Activated CD4-positive, alpha-beta memory T cell treated with anti-CD3 and anti-CD28 coated beads, Interleukin-2, amount 10 ng/mL, durations not matched to agents 7 days and 5 days (primary cell): ENCODE results near the gene MAP3K10. TPM values are rescaled to one million over a fixed set of nuclear protein-coding genes. Genes with fewer than 3 reads are reported as not detected.
"Not testable (repeated sequence)": the region's sequence is repeated elsewhere in the genome, so short reads cannot be mapped to it uniquely, and the experiment has no call there.

Source experiments
- CTCF ChIA-PET: fragments of 350-600 bp; sonication (Branson Sonifier 250); formaldehyde crosslinking; loops from one replicate; lab custom pipeline; 2021; ENCODE audit warnings: antibody characterized with exemption, inconsistent platforms; lab: Charles Lee
- POLR2A ChIA-PET: fragments of 350-600 bp; sonication (Branson Sonifier 250); formaldehyde crosslinking; loops from one replicate; lab custom pipeline; 2021; ENCODE audit warnings: antibody characterized with exemption; lab: Charles Lee
- DNase-seq: peaks from one replicate; pipeline ENCODE4 v3.0.0-alpha.2; 2020
- H3K27ac Mint-ChIP-seq: one replicate; pipeline ENCODE4 v1.8.0; 2021; ENCODE audit warnings: mild to moderate bottlenecking, mixed read lengths
- H3K27me3 Mint-ChIP-seq: one replicate; pipeline ENCODE4 v1.8.0; 2021; ENCODE audit warnings: mixed read lengths
- H3K36me3 Mint-ChIP-seq: one replicate; pipeline ENCODE4 v1.8.0; 2021; ENCODE audit warnings: low read depth, mixed read lengths
- H3K4me1 Mint-ChIP-seq: one replicate; pipeline ENCODE4 v1.8.0; 2021; ENCODE audit warnings: mixed read lengths
- H3K4me3 Mint-ChIP-seq: one replicate; pipeline ENCODE4 v1.8.0; 2021; ENCODE audit warnings: mild to moderate bottlenecking, mixed read lengths
- H3K9me3 Mint-ChIP-seq: one replicate; pipeline ENCODE4 v1.8.0; 2021; ENCODE audit warnings: mixed read lengths
- total RNA-seq, 2 experiments: library from RNA; stranded (reverse); gene quantifications; one replicate each; pipeline ENCODE4 v1.2.3, GENCODE V29; 2021

Gene MAP3K10
- total RNA-seq, 2 experiments from 2014 or later = 17.3 to 18.0 TPM

DNA sequence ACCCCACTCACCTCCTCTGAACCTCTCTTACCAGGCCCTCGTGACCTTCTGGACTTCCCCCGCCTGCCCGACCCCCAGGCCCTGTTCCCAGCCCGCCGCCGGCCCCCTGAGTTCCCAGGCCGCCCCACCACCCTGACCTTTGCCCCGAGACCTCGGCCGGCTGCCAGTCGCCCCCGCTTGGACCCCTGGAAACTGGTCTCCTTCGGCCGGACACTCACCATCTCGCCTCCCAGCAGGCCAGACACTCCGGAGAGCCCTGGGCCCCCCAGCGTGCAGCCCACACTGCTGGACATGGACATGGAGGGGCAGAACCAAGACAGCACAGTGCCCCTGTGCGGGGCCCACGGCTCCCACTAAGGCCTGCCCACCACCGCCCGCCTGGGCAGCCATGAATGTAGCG lies 23.7 kb downstream of the MAP3K10 start:
- H3K27ac Mint-ChIP-seq = no peak overlapping the region

DNA sequence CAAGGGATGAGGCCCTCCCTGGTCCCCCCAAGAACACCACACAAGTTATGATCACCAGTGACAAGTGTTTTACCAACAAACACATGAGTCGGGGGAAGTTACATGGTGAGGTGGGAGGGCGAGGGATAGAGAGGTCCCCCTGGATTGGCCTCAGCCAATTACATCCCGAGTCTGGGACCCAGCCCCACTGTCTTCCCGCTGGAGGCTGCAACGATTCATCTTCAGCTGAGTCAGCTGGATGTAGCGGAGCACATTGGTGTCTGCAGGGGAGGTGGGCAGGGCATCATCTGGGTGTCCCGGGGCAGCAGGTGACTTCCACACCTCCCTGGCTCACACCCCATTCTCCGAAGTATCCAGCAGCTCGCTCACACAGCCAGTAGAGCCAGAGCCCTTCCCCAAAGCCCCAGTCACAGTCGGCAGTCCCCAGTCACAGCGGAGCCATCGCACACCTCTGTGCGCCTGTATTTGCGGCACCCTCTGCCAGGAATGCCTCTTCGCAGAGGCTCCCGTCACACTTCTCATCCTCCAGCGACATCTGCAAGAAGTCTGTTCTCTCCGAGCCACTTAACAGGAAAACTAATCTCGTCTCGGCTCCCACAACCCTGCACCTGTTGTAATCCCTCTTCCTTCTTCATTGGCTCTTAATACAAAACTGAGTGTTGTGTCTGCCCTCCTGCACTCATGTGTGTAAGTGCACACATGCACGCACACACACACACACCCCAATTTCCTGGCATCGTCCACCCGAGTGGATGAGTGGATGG lies 25.0 kb downstream of the MAP3K10 start:
- POLR2A ChIA-PET = no interaction called here
- no peaks in the 10 kb centered on the region for H3K36me3 Mint-ChIP-seq
- CTCF ChIA-PET = interaction anchor here (1.0 kb wide), 1 partner anchor 13 kb away, joined by 4 read pairs; no protein-coding TSS in a partner anchor
- peaks cover 10% of the 10 kb centered on the region for H3K4me1 Mint-ChIP-seq
- no peak overlapping the region for H3K27ac Mint-ChIP-seq
- peaks cover 36% of the 10 kb centered on the region for H3K27me3 Mint-ChIP-seq
- DNase-seq = no peak
- H3K4me3 Mint-ChIP-seq = no peak overlapping the region
- no peaks in the 10 kb centered on the region for H3K9me3 Mint-ChIP-seq

More for the DNA sequence above, 23.7 kb downstream of the MAP3K10 start:
- ChIA-PET CTCF (no interaction called here), POLR2A (no interaction called here)
- Mint-ChIP-seq H3K27me3 (peaks cover 30% of the 10 kb centered on the region), H3K9me3 (no peaks in the 10 kb centered on the region), H3K4me3 (no peak overlapping the region), H3K4me1 (peaks cover 10% of the 10 kb centered on the region), H3K36me3 (no peaks in the 10 kb centered on the region)
- DNase-seq = no peak

DNA sequence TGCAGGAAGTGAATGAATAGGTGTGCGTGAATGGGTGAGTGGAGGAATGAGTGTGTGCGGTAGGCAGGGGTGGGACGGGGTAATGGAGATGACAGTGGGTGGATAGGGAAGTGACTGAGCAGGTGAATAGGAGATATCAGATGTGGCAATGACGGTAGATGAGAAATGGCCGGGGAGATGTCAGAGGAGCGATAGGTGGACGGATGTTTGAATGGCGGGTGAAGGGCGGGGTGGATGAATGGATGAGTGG lies 25.5 kb downstream of the MAP3K10 start:
- peaks cover 38% of the 10 kb centered on the region for H3K27me3 Mint-ChIP-seq
- no peaks in the 10 kb centered on the region for H3K36me3 Mint-ChIP-seq
- H3K4me1 Mint-ChIP-seq = peaks cover 10% of the 10 kb centered on the region
- no peak for DNase-seq
- POLR2A ChIA-PET = no interaction called here
- H3K27ac Mint-ChIP-seq = no peak overlapping the region
- CTCF ChIA-PET = interaction anchor here (1.0 kb wide), 1 partner anchor 13 kb away, joined by 4 read pairs; no protein-coding TSS in a partner anchor
- no peaks in the 10 kb centered on the region for H3K9me3 Mint-ChIP-seq
- no peak overlapping the region for H3K4me3 Mint-ChIP-seq

DNA sequence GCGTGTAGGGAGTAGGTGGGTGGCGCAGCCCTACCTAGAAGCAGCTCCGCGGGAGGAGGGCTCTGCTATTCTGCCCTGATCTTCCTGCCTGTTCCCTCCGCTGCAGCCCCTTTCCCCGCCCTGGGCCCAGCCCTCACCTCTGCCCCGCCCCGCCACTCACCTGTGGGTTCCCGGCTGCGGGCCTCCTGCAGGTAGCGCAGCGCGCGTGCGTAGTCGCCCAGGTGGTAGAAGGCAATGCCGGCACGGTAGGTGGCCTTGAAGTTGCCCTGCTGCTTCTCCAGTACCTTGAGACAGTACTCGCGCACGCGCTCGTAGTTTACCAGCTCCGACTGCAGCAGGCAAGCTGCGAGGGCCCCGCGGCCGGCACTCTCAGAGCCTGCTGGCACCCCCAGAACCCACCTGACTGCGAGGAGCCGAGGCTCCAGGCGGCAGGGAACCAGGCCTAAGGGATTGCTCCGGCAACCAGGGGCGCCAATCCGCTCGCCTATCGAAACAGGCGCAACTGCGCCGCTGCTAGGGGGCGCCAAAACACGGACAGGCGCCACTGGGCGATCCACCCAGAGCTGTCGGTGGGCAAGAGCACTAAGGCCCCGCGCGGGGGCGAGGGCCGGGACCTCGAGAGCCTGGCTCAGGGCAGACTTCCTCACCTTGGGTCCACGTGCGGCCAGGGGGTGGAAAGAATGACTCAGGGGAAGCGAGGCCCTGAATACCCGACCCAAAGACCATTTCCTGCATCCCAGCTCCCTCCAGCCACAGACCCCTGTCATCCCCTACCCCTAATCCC lies 26.0 kb downstream of the MAP3K10 start:
- ChIA-PET CTCF (interaction anchor here (0.6 to 1.0 kb wide), 3 partner anchors 10 to 179 kb away, joined by 3 to 4 read pairs (median 3); no protein-coding TSS in a partner anchor), POLR2A (interaction anchor here (1.2 kb wide), 1 partner anchor 127 kb away, joined by 3 read pairs; no protein-coding TSS in a partner anchor)
- Mint-ChIP-seq H3K4me1 (peaks cover 14% of the 10 kb centered on the region), H3K27ac (no peak overlapping the region), H3K4me3 (no peak overlapping the region), H3K9me3 (peaks cover 3% of the 10 kb centered on the region), H3K27me3 (peaks cover 42% of the 10 kb centered on the region), H3K36me3 (peaks cover 3% of the 10 kb centered on the region)
- no peak for DNase-seq

DNA sequence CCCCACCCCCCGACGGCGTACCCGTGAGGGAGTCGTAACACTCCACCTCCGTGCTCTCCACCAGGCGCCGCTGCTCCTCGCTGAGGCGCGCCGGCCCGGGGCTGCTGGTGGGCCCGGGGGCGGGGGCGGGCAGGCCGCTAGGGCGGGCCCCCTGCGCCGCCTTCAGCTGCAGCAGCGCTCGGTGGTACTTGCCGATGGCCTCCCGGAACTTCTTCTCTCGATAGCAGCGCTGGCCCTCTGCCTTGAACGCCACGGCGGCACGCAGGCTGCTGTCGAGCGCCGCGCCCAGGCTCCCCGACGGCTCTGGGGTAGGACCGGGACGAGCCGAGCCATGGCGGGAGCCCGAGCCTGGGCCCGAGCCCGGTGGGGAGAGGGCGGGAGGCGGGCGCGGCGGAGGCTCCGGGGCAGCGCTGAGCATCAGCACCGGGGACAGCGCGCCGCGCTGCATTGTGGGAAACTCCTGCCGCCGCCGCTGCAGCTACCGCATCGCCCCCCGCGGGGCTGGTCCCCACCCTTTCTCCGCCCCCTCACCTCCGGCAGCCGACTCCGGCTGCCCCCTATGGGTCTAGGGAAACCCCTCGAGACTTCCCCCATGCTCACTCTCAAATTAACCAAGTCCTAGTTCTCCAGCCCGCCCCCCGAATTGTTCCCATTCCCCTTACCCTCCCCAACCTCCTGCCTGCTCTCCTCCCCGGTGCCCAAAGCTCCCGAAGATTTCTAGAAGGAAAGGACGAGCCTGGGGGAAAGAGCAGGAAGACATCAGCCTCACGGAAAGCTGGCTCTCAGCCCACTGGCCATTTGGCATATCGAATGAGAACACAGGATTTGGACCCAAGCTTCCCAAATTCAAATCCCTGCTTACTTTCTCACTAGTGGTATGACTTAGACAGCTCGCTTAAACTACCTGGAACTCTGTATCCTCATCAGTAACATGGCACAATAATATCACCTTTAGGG lies 27.0 kb downstream of the MAP3K10 start, which contains the start of gene TTC9B:
Gene TTC9B, minus strand, starts transcription at position 451 of the 957 bp plus-strand sequence. Its CDS starts 3 bp downstream, at position 448.
- Mint-ChIP-seq H3K4me3 (no peak within 1 kb of the TSS), H3K9me3 (peaks cover 3% of the 10 kb centered on the region), H3K27me3 (peaks cover 42% of the 10 kb centered on the region)

DNA sequence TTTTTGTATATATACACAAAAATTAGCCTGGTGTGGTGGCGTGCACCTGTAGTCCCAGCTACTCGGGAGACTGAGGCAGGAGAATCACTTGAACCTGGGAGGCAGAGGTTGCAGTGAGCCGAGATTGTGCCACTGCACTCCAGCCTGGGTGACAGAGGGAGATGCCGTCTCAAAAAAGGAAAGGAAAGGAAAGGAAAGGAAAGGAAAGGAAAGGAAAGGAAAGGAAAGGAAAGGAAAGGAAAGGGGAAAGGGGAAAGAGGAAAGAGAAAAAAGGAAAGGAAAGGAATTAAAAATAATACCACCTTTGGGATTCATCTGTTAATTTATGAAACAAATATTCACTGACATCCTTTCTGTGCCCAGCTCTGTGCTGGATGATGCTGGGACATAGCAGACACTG lies 27.8 kb downstream of the MAP3K10 start:
- H3K36me3 Mint-ChIP-seq, H3K27ac Mint-ChIP-seq, DNase-seq, H3K9me3 Mint-ChIP-seq, H3K4me3 Mint-ChIP-seq: not testable (repeated sequence)
- ChIA-PET POLR2A (interaction anchor here (0.6 to 1.0 kb wide), 2 partner anchors 75 to 329 kb away, joined by 3 read pairs; no protein-coding TSS in a partner anchor), CTCF (interaction anchor here (0.7 kb wide), 1 partner anchor 19 kb away, joined by 5 read pairs; no protein-coding TSS in a partner anchor)
- Mint-ChIP-seq H3K27me3 (peaks cover 45% of the 10 kb centered on the region), H3K4me1 (peaks cover 14% of the 10 kb centered on the region)

More for the DNA sequence above, 27.0 kb downstream of the MAP3K10 start, which contains the start of gene TTC9B:
- ChIA-PET POLR2A (interaction anchor here (0.6 to 1.2 kb wide), 2 partner anchors 128 to 328 kb away, joined by 3 read pairs; no protein-coding TSS in a partner anchor), CTCF (interaction anchor here (0.7 to 0.8 kb wide), 3 partner anchors 9 to 453 kb away, joined by 3 to 5 read pairs (median 3); no protein-coding TSS in a partner anchor)
- Mint-ChIP-seq H3K4me1 (peaks cover 14% of the 10 kb centered on the region), H3K27ac (no peak within 1 kb of the TSS), H3K36me3 (peaks cover 3% of the 10 kb centered on the region)
- DNase-seq = peak; percentile 52

DNA sequence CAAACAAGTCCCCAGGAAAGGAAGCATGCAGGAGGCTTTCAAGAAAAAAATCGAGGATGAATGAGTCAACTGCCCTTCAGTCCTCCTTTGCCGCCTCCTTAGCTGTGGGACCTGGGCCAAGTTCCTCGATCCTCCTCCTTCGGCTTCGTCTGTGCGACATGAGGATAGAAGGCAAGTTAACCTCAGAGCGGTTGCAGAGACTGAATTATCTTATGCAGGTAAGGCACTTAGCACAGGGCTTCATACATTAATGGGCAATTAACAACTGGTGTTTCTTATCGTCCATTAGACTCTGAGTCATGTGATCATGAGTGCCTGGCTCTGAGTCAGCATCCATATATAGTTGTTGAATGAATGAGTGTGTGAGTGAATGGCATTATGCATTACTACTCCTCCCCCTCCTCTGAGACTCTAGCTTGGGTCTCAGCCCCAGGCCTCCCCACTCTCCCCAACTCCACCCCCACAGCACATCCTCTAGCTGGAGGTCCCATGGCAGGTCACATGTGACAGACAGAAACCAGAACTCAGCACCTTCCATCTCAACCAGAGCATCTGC lies 28.6 kb downstream of the MAP3K10 start:
- Mint-ChIP-seq H3K4me3 (no peak overlapping the region), H3K9me3 (peaks cover 3% of the 10 kb centered on the region), H3K27ac (no peak overlapping the region), H3K4me1 (peaks cover 14% of the 10 kb centered on the region), H3K27me3 (peaks cover 51% of the 10 kb centered on the region), H3K36me3 (peaks cover 3% of the 10 kb centered on the region)
- ChIA-PET CTCF (no interaction called here), POLR2A (interaction anchor here (1.0 kb wide), 1 partner anchor 76 kb away, joined by 3 read pairs; no protein-coding TSS in a partner anchor)
- DNase-seq = no peak

DNA sequence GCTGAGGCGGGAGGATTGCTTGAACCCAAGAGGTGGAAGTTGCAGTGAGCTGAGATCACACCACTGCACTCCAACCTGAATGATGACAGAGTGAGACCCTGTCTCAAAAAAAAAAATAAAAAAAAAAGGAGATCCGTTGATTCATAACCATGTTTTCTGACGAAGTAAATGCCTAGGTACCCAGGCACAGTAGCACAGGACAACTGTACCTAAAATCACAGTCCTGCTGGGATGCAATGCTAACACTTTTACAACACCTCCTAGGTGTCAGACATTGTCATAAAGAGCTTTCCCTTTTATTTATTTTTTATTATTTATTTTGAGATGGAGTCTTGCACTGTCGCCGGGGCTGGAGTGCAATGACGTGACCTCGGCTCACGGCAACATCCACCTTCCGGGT lies 29.4 kb downstream of the MAP3K10 start:
- Mint-ChIP-seq H3K27ac (no peak overlapping the region), H3K4me1 (peaks cover 17% of the 10 kb centered on the region), H3K9me3 (peaks cover 3% of the 10 kb centered on the region), H3K36me3 (peaks cover 3% of the 10 kb centered on the region), H3K4me3 (no peak overlapping the region), H3K27me3 (peaks cover 58% of the 10 kb centered on the region)
- DNase-seq = no peak
- ChIA-PET POLR2A (no interaction called here), CTCF (interaction anchor here (1.2 kb wide), 1 partner anchor 81 kb away, joined by 6 read pairs; no protein-coding TSS in a partner anchor)

DNA sequence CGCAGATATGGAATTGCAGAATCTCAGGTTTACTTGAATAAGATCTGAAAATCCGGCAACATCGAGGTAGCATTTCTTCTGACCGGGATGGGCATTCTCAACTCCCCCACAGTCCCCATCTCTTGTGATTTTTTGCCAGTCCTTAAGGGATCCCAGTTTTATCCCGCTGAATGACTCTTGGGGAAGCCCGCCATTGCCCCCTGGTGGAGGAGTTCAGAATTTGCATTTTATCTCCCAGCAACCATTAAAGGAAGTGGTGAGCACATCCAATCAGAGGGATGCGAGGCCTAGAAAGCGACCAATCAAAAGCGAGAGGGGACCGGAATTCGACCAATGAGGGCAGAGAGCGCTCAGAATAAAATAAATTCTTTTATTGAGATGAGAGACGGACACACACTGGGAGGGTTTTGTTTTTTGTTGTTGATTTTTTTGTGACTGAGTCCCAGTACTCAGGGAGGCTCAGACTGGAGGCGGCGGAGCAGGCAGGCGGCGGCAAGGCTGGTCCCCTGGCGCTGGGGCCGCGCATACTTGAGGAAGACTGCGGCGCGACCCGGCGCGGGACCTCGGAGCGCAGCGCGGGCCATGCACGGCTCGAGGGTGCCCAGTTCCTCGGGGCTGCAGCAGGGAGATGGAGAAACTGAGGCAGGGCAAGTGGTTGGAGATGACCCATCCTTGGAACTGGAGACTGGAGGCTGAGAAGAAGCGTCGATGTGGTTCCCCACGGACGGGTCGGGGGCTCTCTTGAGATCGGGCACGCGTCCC lies 30.8 kb downstream of the MAP3K10 start:
- CTCF ChIA-PET = no interaction called here
- H3K4me1 Mint-ChIP-seq = peaks cover 20% of the 10 kb centered on the region
- H3K27me3 Mint-ChIP-seq = peaks cover 57% of the 10 kb centered on the region
- H3K27ac Mint-ChIP-seq = no peak overlapping the region
- POLR2A ChIA-PET = no interaction called here
- no peak overlapping the region for H3K4me3 Mint-ChIP-seq
- H3K36me3 Mint-ChIP-seq = peaks cover 3% of the 10 kb centered on the region
- peaks cover 3% of the 10 kb centered on the region for H3K9me3 Mint-ChIP-seq
- DNase-seq = peak; percentile 76

DNA sequence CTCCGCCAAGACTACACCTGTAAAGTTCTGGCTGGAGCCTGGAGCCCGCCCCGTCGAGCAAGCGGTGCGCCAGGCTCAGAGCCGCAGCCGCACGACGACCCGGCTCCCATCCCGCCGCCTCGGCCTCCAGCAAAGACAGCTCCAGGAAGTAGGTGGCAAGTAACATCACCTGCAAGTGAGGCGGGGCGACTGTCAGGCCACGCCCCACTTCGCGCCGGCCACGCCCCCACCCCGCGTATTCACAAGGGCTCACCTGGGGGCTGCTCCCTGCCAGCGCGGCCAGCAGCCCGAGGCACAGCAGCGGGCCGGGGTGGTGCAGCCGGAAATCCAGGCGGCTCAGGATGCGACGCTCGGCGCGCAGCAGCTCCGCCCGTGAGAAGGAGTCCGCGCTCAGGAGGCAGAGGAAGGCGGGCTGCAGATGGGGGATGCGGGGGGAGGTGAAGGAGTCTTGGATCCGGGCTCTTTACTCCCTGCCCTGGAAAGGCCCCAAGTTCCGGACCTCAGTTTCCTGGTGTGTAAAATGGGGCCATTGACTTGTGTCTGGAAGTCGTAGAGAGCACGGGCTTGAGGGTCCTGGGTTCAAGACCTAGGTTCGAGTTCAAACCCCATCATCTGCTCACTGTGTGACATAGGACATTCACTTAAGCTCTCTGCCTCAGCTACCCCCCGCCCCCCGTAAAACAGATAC lies 32.1 kb downstream of the MAP3K10 start:
- DNase-seq = peak; percentile 38
- H3K36me3 Mint-ChIP-seq = peaks cover 3% of the 10 kb centered on the region
- CTCF ChIA-PET = no interaction called here
- H3K27ac Mint-ChIP-seq = no peak overlapping the region
- no peak overlapping the region for H3K4me3 Mint-ChIP-seq
- peaks cover 65% of the 10 kb centered on the region for H3K27me3 Mint-ChIP-seq
- peaks cover 3% of the 10 kb centered on the region for H3K9me3 Mint-ChIP-seq
- H3K4me1 Mint-ChIP-seq = peaks cover 17% of the 10 kb centered on the region
- POLR2A ChIA-PET = no interaction called here
